ENCODE data around the gene FLNC.

DNA sequence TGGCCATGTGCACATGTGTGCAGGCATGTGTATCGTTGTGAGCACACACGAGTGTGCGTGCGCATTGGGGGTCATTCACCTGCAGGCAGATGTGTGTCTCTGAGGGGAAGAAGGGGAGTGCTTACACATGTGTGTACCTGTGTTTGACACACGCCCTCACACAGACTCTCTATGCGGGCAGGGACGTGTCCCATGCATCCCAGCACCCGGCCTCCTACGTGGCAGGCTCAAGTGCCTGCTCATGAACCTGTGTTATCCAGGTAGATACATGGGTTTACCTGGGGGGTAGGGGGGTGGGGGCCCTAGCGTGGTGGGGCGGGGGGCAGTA lies 61.7 kb downstream of the FLNC start:
- TF ChIP-seq CTCF (conservative IDR thresholded peaks at IDR 0.05 in 1 of 2, IDR thresholded peaks at IDR 0.05 in 1 of 2; ENCODE audit: extremely low read depth in 1 of 2, insufficient read depth in 1 of 2, low read depth in 1 of 2, low read length in 2 of 2) = no peak
- no peak for TF ChIP-seq EZH2 (IDR thresholded peaks at IDR 0.05; ENCODE audit: borderline replicate concordance, low read length)
